Adipose tissue (tissue), 3 donors: ENCODE data around the gene OR5B12. TPM values are rescaled to one million over a fixed set of nuclear protein-coding genes. Genes with fewer than 3 reads are reported as not detected.

Experiments used
- H3K27ac ChIP-seq: one replicate; pipeline ENCODE4 v1.5.1; 2013; ENCODE audit warnings: low read depth, low read length
- WGBS, 3 donors: extraction: QIAGEN DNeasy Blood & Tissue Kit; methylation state at CpG; one replicate each; pipeline ENCODE4 v1.1.7; 2013; 5-methylcytosine and 5-hydroxymethylcytosine counted together
- polyA plus RNA-seq, 3 donors: library from polyadenylated mRNA; stranded (reverse); fragments of 200-250 nt; gene quantifications; one replicate each; pipeline ENCODE4 v1.2.3, GENCODE V29; 2013
- donor health status: healthy with polysubstance abuse.
- donor health status: Bipolar disorder and iron deficiency.
- donor health status: healthy.

The OR5B12 gene
- polyA plus RNA-seq, 3 donors, result not detected

DNA sequence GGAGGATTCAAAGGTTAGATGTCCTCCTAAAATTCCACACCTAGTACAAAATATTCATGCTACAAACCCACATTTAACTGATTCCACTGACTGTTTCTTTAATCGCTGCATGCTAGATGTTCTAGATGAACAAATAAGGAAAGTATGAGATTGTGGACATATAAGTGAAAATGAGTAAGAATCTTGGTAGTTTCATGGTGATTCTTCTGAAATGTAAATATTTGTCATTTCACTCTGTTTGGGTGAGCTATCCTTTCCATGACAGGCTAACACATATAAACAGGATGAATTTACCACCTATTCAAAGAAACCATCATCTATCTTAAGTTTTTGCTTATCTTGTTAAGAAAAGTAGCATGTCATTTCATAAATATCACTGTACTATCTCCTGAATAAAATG lies 50.2 kb downstream of the OR5B12 start:
- H3K27ac ChIP-seq, result no peak overlapping the region
- 95 to 98% (median 96%) methylated on average over 1 of the region's 1 CpG for WGBS, 3 donors

DNA sequence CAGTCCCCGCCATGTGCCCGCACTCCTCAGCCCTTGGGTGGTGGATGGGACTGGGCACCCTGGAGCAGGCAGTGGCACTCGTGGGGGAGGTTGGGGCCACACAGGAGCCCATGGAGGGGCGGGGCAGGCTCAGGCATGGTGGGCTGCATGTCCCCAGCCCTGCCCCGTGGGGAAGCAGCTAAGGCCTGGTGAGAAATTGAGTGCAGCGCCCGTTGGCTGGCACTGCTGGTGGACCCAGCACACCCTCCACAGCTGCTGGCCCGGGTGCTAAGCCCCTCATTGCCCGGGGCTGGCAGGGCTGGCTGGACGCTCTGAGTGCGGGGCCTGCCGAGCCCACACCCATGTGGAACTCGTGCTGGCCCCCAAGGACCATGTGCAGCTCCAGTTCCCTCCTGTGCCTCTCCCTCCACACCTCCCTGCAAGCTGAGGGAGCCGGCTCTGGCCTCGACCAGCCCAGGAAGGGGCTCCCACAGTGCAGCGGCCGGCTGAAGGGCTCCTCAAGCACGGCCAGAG lies 51.4 kb downstream of the OR5B12 start:
- WGBS, 3 donors, result 76 to 86% (median 85%) methylated on average over 15 to 18 of the region's 18 CpGs
- H3K27ac ChIP-seq, result no peak overlapping the region

Other genes with a start within 250 kb of the OR5B12 start
- not detected for gene OR1S2, start 238.1 kb downstream of the OR5B12 start, polyA plus RNA-seq
- gene OR1S1, start 229.5 kb downstream of the OR5B12 start, polyA plus RNA-seq, result not detected
- gene OR10Q1, start 213.3 kb downstream of the OR5B12 start, polyA plus RNA-seq, result under 1 TPM in 1 of 3 donors, not detected in 2; 0.06 TPM
- gene OR10W1, start 174.0 kb downstream of the OR5B12 start, polyA plus RNA-seq, result not detected
- not detected for gene OR5B17, start 83.2 kb downstream of the OR5B12 start, polyA plus RNA-seq
- not detected for gene OR5B3, start 35.4 kb downstream of the OR5B12 start, polyA plus RNA-seq
- gene OR5B2, start 14.1 kb downstream of the OR5B12 start, polyA plus RNA-seq, result not detected
- gene OR5B21, start 65.9 kb upstream of the OR5B12 start, polyA plus RNA-seq, result not detected
- gene LPXN, start 133.6 kb upstream of the OR5B12 start, polyA plus RNA-seq, result 1 to 10 TPM; 3.3 to 7.5 (median 5.6) TPM
- 10 to 100 TPM; 10.8 to 31.7 (median 23.8) TPM for gene ZFP91, start 136.8 kb upstream of the OR5B12 start, polyA plus RNA-seq
- gene CNTF, start 180.4 kb upstream of the OR5B12 start, polyA plus RNA-seq, result under 1 TPM; 0.16 to 0.64 (median 0.56) TPM